Activated CD4-positive, CD25-positive, alpha-beta regulatory T cell (primary cell): Measurements from ENCODE around the gene PSMB1.

ENCODE experiments used
- DNase-seq, 4 experiments: peaks; one replicate each; lab custom pipeline; 2025; lab: John Stamatoyannopoulos, UW

Gene PSMB1

GRCh38 chr6:170552765-170553533 is at the start of gene PSMB1:
Gene PSMB1, minus strand, starts transcription at chr6:170553307. Its CDS starts 65 bp downstream, at chr6:170553242.
- DNase-seq, result peak; percentile 61 to 75 (median 64)

DNA sequence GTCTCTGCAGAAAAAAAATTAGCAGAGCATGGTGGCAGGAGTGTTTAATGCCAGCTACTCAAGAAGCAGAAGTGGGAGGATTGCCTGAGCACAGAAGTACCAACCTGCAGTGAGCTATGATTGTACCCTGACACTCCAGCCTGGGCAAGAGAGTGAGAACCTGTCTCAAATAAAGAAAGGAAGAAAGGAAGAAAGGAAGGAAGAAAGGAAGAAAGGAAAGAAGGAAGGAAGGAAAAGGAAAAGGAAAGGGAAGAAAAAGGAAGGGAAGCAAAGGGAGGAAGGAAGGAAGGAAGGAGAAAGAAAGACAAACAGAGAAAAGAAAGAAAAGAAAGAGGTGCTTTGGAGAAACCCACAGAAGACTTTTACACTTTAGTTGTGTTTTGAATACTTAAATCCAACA is 44.2 kb upstream of the PSMB1 start:
- DNase-seq, result no peak

DNA sequence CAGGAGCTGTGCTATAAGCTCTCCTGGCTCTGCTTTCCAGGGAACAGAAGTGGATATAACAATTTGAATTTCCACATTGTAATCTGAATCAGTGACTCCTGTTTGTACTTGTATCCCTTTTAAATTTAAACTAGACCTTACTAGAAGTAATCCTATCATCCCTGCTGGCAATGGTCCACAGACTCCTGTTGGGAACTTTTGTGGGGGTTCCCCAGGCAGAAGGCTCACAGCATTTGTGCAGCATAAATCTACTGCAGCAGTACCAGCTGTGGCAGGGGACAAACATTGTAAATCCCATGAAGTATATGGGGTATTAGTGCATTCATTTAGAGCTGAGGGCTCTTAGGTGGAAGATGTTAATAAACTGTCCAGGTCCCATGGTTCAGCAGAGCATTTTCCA is 43.3 kb upstream of the PSMB1 start:
- no peak for DNase-seq

DNA sequence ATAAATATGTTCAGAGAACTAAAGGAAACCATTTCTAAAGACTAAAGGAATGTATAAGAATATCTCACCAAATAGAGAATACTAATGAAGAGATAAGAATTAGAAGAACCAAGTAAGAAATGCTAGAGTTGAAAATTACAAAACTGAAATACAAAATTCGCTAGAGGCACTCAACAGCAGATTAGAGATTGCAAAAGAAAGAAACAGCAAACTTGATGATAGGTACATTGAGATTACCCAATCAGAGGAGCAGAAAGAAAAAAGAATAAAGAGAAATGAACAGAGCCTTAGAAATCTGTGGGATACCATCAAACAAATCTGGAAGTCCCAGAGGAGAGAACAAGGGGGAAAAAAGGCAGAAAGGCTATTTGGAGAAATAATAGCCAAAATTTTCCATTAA is 37.6 kb upstream of the PSMB1 start:
- no peak for DNase-seq

DNA sequence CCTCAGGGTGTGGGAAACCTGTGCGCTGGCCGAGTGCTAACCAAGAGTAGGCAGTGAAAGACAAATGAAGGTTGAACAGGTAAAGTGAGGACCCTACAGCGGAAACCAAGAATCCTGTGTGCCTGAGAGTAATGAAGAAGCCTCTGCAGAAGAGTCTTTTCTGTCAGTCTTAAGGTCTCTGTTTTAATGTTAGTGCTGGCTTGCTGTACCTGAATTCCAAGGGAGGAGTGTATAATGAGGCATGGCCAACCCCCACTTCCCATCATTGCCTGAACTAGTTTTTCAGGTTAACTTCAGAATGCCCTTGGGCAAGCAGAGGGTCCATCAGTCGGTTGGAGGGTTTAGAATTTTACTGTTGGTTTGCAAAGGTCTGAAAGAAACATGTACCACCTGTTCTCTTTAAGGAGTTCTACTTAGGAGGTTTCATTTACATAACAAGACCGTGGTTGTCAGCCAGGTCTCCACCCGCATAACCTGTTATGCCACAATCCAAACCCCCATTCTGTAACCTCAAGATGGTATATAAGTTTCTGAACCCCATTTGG is 31.9 kb upstream of the PSMB1 start:
- DNase-seq, result no peak

GRCh38 chr6:170584181-170584953 is 31.3 kb upstream of the PSMB1 start, which contains the start of gene PDCD2:
Gene PDCD2, minus strand, starts transcription at chr6:170584637. Its CDS starts 56 bp downstream, at chr6:170584581.
- peak; percentile 77 to 88 (median 85) for DNase-seq

DNA sequence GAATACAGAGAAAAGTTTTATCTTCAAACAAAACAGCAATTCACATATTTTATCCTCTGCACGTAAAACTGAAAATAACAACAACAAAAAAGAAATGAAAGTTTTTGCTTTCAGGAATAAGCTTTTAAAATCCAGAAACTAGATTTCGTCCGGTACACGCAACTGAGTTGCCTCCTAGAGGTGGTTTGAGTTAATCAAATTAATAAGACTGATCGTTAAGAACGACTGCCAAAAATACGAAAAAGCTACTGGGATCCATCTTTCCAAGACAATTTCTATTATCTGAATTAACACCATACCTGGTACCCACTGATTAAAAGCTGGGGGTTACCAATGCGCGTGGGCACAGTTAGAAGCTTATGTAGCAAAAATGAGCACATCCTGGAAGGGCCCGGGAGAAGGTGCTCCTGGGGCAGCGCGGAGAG is 30.7 kb upstream of the PSMB1 start:
- no peak for DNase-seq

DNA sequence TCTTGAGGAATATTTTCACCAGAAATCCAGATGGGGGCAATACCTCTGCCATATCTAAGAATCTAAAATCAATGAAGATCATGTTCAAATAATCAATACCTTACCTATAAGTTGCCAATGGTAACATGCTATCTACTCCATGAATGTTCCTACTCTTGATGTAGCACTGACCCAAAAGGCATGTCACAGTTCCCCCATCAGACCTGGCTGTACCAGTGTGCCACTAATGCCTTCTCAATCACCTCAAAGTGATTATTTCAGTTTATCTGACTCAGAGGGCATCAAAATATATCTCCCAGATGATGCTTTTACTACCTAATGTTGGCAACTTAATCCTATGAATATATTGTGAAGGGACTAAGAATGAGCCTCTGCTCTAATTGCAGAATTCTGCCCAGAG is 25.8 kb upstream of the PSMB1 start:
- no peak for DNase-seq

- no peak for DNase-seq
Measured at GRCh38 chr6:170575250-170575649, 22.1 kb upstream of the PSMB1 start.

DNA sequence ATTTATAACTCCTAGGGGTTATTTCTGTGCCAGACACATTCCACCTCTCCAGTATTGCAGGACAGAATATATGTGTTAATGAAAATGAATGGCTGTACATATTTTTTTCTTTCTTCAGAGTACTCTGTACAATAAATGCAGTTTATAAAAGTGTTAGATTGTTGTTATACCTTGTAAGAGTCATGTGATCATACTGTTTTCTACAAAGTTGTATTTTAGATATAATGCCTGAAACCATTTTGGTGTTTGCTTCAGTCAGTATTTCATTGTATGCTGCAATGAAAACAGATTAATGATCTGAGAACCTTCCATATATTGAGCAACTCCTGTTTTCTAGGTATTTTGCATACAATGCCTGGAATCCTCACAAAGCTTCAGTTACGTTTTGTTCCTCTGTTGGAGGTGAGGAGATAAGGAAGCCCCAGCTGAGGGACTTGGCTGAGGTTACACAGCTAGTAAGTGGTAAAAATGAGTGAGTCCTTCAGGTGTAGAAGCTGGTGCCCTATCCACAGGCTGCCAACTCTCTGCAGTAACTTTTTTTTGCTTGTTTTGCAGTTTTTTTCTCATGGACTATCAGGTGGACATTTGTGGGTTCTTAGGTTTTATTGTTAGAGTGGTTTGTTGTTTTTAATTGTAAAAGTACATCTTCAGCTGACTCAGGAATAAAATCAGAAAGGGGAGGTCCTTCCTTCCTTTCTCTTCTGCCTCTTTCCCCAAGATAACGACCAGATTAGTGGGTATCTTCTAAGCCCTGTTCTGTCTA is 19.8 kb upstream of the PSMB1 start:
- DNase-seq, result no peak

GRCh38 chr6:170564936-170565530 is 11.9 kb upstream of the PSMB1 start:
- no peak for DNase-seq

- no peak for DNase-seq
Measured at GRCh38 chr6:170561555-170561954, 8.4 kb upstream of the PSMB1 start.

DNA sequence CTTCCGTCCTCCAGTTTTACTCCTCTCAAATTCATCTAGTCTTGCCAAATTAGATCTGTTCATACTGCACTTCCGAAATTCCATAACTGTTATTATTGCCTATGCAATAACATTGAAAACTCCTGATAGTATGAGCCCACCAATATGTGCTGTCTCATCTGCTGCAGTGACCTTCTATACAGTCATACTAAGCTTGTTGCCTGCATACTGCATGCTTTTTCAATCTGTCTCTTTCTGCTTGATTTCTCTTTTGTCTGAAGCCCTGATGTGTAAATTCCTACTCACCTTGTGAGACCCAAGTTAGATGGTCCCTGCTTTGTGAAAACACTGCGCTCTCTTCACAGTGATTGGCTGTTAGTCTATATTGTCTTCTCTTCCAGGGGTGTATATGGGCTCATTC is 2.2 kb upstream of the PSMB1 start:
- no peak for DNase-seq

GRCh38 chr6:170554796-170555137 is 1.7 kb upstream of the PSMB1 start:
- no peak for DNase-seq

DNA sequence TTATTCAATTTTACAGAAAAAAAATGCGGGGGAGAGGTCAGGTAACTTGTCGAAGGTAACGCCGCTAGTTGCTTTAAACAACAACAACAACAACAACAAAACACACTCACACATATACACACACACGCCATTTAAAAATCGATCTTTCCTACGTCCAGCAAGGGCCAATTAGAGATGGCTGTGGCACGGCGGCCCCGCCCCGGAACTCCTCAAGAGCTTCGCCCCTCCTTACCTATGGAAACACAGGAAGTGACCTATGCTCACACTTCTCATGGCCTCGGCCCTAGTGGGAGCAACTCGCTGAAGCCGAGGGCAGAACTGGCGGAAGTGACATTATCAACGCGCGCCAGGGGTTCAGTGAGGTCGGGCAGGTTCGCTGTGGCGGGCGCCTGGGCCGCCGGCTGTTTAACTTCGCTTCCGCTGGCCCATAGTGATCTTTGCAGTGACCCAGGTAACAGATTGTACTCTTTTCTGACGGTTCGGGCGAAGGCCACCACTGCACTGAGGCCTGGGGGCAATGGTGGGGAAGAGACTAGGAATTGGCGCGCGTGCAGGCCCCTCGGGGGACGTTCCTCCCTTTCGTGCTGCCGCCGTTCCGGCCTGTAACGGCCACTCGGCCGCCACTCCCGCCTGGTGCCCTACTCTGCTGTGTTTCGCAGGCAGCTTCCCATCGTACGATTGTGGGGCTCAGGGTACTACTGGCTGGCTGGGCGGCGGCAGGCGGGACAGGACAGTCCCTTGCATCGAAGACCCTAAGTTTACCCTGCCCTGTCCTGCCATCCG is 1.1 kb upstream of the PSMB1 start, which contains the start of gene TBP:
Gene TBP (plus strand): TSS at position 357 of the 783 bp plus-strand sequence. CDS start 2,661 bp downstream, outside the sequence.
- peak; percentile 85 to 95 (median 94) for DNase-seq

- DNase-seq, result peak in 2 of 4 experiments; percentile 32 to 42
Measured at GRCh38 chr6:170553534-170554012, 466 bp upstream of the PSMB1 start.

- no peak for DNase-seq
Measured at GRCh38 chr6:170545405-170545804, 7.7 kb downstream of the PSMB1 start.

- DNase-seq, result no peak
Measured at GRCh38 chr6:170542031-170542719, 10.9 kb downstream of the PSMB1 start.

DNA sequence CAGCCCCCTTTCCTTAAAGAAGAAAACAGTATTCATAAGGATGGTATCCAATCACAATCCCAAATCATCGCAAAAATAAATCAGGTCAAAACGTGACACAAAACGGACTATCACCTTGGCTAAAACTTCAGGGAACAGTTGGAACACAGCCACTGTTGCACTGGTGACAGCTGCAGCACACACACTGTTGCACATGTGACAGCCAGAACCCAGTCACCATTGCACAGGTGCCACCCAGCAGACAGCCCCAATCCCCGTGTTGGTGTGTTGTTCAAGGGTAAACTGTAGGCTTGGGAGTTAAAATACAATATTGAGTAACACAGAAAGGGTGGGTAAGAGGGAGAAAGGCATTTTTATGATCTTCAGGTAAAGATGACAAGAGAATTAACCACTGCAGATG is 15.8 kb downstream of the PSMB1 start:
- no peak for DNase-seq

DNA sequence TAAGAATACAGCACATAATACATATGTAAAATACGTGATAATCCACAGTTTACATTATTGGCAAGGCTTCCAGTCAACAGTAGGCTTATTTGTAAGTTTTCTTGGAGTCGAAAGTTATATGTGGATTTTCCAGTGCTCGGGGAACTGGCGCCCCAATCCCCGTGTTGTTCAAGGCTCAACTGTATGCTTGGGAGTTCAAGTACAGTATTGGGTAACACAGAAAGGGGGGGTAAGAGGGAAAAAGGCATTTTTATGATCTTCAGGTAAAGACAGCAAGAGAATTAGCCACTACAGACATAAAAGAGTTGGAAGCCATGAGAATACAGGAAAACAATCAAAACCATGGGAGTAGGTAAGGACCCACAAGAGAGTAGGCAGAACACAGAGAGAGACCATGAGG is 16.4 kb downstream of the PSMB1 start:
- DNase-seq, result no peak
